NCI-H2107 treated with DMSO at 0.1 percent for 48 hours (cell line): ENCODE results near the gene NOP56.
A peak's percentile ranks its signal among the peaks of the same experiment; 100 is the strongest.

Source experiments
- DNase-seq: peaks from one replicate; lab custom pipeline; 2025; ENCODE audit not compliant: unreplicated experiment; lab: John Stamatoyannopoulos, UW

Gene NOP56, protein sequence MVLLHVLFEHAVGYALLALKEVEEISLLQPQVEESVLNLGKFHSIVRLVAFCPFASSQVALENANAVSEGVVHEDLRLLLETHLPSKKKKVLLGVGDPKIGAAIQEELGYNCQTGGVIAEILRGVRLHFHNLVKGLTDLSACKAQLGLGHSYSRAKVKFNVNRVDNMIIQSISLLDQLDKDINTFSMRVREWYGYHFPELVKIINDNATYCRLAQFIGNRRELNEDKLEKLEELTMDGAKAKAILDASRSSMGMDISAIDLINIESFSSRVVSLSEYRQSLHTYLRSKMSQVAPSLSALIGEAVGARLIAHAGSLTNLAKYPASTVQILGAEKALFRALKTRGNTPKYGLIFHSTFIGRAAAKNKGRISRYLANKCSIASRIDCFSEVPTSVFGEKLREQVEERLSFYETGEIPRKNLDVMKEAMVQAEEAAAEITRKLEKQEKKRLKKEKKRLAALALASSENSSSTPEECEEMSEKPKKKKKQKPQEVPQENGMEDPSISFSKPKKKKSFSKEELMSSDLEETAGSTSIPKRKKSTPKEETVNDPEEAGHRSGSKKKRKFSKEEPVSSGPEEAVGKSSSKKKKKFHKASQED

DNA sequence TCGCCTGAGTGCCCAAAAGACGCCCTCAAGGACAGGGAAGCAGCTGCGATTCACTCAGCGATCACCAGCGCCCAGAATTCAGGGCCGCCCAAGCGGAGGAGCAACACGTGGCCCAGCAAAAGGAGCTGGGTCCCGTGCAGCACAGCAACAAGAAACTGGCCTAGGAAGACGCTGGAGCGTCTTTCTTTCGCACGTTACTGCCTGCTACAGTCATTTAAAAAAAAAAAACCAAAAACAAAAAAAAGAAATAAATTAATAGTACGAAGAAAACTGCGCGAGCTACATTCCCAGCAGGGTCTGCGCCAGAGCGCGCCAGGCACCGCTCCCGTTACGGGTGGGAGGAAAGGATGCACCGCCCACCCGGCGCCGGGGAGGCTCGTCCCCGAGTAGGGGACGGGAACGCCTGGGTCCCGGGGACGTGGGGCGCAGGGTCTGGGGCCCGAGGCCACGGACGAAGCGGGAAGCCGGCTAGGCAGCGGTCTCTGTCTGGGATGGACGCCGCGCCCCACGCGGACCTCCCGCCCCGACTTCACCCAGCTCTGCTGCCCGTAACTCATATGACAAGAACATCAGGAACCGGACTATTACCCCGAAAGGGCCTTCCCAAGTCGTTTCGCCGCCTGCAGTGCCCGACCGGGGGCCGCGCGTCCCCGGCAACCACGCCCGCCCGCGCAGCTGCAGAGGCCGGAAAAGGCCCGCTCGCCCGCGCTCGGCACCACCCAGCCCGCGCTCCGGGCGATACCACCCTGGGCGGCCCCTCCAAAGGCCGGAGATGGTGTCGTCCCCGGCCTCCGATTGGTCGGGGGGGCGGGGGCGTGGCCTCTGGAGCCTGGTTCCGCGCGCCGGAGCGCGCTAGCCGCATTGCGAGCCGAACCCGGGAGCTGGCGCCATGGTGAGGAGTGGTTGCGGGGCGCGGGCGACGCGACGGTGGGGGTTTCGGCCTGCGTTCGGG lies at the start of gene NOP56:
NOP56 (plus strand) TSS at position 861 of the 952 bp plus-strand sequence; CDS start at position 890, 29 bp downstream.
- DNase-seq, result peak; percentile 38

DNA sequence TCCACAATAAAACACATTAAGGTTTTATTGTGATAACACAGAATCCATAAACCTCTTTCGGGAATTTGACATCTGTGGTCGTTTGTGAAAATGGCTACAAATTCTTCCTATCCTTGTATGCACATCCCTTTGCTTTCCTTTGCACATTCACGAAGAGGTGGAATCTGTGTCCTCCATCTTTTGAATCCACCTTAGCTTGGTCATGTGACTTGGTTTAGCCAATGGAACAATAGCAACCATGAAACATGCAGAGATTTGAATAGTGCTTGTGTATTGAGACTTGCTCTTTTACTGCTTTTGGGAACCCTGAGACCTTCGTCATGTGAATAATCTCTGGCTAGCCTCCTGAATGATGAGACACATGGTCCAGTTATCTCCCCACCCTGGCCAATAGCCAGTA lies 49.7 kb upstream of the NOP56 start:
- DNase-seq, result no peak

- DNase-seq, result peak; percentile 18
These were observed 48.5 kb upstream of the NOP56 start for GRCh38 chr20:2603816-2604505.

- DNase-seq, result no peak
These were observed 48.0 kb upstream of the NOP56 start for GRCh38 chr20:2604506-2604835.

DNA sequence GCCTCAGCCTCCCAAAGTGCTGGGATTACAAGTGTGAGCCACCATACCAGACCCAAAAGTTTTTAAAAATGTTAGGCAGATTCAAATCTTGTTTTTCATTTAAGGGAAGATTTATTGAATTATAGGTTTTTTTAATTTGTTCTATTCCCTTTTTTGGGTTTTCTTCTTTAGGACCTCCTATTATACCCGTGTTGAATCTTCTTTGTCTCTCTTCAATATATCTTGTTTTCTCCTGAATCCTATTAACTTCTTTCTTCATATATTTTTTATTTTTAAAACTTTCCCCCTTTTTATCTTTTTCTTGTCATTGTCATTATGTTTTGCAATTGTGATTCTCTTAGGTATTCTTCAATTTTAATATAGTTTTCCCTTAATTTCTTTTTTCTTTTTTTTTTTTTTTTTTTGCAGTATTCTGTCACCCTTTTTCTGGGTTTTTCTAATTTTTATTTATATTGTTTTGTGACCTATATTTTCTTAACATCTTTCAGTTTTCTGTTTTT lies 45.9 kb upstream of the NOP56 start:
- no peak for DNase-seq

- no peak for DNase-seq
These were observed 42.1 kb upstream of the NOP56 start for GRCh38 chr20:2610326-2610725.

DNA sequence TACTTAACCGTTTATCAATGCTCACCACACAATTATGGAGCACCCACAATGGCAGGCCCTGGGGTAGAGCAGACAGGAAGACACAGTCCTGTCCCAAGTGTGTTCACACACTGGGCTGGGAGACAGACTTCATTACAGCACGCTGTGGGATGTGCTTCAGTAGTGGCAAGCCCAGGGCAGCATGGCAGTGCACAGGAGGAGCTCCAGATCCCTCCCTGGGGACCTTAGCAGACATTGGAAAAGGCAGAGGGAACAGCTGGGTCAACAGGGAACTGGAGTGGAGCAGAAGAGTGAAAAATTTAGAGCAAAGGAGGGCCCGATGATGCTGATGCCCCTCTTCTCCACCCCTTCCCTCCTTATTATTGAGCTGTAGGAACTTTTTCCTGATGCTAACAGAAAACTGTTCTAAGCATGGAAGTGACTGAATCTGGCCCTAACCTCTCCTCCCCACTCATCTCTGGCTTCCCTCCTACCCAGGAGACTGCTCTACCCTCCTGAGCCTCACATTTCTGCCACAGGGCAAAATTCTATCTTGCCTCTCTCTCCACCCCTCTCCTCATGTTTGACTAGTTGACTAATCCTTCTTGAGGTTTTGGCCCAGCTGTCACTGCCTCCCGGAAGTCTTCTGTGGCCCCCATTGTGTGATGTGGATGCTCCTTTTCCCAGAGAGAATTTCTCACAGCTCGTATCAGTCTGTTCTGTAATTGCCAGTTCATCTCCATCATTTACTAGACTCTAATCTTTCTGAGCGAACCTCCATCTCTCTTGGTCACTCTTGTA lies 41.3 kb upstream of the NOP56 start:
- no peak for DNase-seq

- DNase-seq, result no peak
These were observed 40.4 kb upstream of the NOP56 start for GRCh38 chr20:2612073-2612472.

- DNase-seq, result no peak
These were observed 35.8 kb upstream of the NOP56 start for GRCh38 chr20:2616634-2617033.

- no peak for DNase-seq
These were observed 35.2 kb upstream of the NOP56 start for GRCh38 chr20:2617099-2617714.

- no peak for DNase-seq
These were observed 33.6 kb upstream of the NOP56 start for GRCh38 chr20:2618815-2619214.

GRCh38 chr20:2619337-2619736 lies 33.1 kb upstream of the NOP56 start:
- DNase-seq, result no peak

DNA sequence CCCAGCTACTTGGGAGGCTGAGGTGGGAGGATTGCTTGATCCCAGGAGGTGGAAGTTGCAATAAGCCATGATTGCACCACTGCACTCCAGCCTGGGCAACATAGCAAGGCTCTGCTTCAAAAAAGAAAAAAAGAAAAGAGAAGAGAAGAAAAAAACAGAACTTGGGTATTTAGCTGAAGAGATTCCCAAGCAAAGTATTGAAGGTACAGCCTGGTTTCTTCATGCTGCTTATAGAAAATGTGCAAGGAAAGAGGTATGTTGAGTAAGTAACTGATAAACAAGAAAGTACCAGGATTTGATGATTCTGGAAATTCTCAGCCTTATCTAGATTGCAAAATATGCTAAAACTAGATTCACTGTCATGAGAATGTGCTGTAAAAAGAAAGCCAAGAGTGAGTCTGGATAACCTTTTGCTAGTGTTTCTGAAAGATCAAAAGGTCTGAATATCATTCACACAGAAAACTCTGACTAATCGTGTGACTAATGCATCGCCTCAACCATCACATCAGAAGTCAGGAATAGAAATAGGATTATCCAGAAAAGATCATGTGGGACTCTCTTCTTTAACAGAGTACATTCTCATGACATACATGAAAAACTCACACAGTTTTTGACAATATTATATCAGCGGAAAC lies 32.4 kb upstream of the NOP56 start:
- DNase-seq, result no peak

- no peak for DNase-seq
These were observed 28.2 kb upstream of the NOP56 start for GRCh38 chr20:2624190-2624589.

DNA sequence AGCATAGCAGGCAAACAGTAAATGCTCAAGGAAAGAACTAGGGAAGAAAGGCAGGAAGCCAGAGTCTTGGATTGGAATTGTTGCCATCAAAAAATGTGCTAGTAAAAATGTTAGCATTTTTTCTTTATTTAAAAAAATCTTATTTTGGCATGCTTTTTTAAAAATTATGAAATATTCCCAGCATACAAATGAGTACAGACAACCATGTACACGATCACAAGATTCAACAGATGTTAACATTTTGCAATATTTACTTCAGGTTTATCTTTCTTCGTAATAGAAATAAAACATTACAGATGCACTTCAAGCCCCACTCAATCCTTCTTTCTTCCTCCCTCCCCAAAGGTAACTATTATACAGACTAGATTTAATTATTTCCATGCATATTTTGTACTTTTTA lies 27.4 kb upstream of the NOP56 start:
- DNase-seq, result no peak

DNA sequence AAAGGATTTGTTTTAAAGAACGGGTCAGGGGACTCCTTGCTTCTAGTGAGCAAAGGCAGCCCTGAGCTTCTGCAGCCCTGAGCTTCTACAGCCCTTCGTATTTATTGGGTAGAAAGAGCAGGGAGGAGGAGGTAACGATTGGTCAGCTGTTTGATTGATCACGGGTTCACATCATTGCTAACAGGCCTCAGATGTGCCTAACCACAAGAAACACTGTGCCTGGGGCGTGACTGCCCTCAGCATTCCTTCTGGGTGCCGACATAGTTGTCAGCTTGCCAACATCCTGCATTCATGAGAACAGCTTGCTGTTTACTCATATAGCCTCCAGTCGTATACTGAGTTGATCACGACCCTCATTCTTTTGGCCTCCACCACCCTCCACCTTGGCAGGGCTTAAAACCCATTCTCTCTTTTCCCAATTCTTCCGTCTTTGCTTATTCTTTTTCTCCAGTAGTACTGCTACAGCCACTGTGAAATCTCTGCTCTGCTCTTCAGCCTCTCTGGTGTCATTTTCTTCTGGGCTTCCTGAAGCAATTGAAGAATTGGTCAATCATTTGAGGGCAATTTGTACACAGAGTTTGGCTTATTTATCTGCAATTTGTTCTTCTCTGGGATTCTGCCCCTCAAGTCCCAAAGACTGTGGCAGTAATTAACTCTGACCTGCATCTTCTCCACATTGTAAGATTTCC lies 25.4 kb upstream of the NOP56 start:
- no peak for DNase-seq

GRCh38 chr20:2631228-2631627 lies 21.2 kb upstream of the NOP56 start:
- no peak for DNase-seq

DNA sequence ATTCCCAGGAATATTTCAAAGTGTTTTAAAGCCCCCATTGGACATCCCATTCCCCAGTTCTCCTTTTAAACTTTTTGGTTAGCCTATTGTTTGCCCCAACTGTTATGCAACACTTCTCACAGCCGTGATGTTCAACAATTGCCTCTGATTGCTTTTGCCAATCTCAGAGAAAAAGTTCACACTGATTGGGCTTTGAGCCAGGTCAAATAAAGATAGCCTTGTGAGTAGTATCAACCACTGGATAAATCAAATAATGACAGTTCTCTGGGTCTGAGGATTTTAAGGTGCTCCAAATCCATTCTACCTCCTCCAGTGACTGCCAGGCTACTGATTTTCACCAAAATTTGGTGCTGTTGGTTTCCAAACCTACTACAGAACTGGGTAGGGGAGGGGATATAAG lies 19.1 kb upstream of the NOP56 start:
- no peak for DNase-seq

DNA sequence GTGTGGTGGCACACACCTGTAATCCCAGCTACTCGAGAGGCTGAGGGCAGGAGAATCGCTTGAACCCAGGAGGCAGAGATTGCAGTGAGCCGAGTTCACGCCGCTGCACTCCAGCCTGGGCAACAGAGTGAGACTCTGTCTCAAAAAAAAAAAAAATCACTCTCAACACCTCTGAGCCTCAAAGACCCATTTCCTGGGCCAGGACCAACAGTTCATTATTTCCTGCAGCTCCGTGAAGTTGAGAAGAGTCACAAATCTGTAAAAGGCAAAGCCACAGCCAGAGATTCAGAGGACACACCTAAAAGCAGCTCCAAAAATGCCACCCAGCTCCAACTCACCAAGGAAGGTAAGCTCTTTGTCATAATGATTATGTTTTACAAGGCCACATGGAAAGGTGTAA lies 15.2 kb upstream of the NOP56 start:
- DNase-seq, result no peak
